CD4-positive, alpha-beta T cell treated with Interleukin-2 at 100 ng/mL for 4 hours (primary cell): Measurements from ENCODE around the gene UBAP1L.
"Not testable (repeated sequence)": the region's sequence is repeated elsewhere in the genome, so short reads cannot be mapped to it uniquely, and the experiment has no call there.

Experiments used
- DNase-seq: peaks from one replicate; pipeline ENCODE4 v3.0.0-alpha.2; 2020; ENCODE audit warnings: low spot score

The UBAP1L gene

DNA sequence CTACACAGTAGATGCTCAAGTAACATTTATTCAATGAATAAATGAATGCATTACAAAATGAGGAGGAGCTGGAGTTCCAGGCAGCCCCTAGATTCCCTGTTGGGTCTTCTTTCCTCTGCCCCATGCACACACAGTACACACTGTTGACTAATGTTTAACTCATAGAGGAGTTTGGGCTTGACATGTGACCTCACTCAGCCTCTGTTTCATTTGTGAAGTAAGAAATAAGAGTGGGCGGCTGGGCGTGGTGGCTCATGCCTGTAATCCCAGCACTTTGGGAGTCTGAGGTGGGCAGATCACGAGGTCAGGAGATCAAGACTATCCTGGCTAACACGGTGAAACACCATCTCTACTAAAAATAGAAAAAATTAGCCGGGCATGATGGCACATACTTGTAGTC is 70.8 kb downstream of the UBAP1L start:
- not testable (repeated sequence) for DNase-seq

DNA sequence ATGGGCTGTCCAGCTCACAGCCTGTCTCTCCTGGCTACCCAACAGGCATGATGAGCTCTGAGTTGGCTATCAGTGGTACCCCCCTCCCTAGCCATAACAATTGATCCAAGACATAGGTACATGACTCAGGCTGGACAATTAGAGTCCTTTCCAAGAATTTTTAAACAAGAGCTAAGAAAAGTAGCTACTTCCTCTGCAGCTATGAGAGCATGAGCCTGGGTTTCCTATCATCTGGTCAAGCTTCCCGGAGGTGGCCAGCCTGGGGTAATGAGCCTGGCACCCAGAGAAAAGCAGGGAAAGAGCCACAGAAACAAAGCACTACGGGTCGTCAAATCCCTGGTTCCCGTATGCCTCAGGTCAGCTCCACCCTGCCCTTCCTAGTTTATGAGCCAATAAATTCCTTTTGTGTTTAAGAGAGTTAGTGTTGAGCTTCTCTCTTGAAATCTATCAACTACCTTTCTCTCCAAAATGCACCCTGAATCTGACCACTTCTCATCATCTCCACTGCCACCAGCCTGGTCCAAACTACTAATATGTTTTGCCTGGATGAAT is 72.1 kb downstream of the UBAP1L start:
- no peak for DNase-seq
